HG02798 (cell line): Measurements from ENCODE around the gene SAE1.

Source experiments
- ATAC-seq: cut with Tn5 transposase; IDR thresholded peaks from one replicate; pipeline ENCODE4 v1.9.1; 2021; ENCODE audit warnings: mild to moderate bottlenecking; ENCODE audit not compliant: unreplicated experiment, poor library complexity

The SAE1 gene

GRCh38 chr19:47156861-47157430 lies 26.3 kb downstream of the SAE1 start:
- no peak for ATAC-seq

GRCh38 chr19:47157431-47158321 lies 27.0 kb downstream of the SAE1 start:
- ATAC-seq, result no peak

- no peak for ATAC-seq
Measured at GRCh38 chr19:47158367-47158791, 27.7 kb downstream of the SAE1 start.

- ATAC-seq, result no peak
Measured at GRCh38 chr19:47158879-47159503, 28.4 kb downstream of the SAE1 start.

GRCh38 chr19:47161876-47162489 lies 31.3 kb downstream of the SAE1 start:
- ATAC-seq, result no peak

GRCh38 chr19:47168065-47168464 lies 37.4 kb downstream of the SAE1 start:
- ATAC-seq, result no peak

GRCh38 chr19:47172666-47173455 lies 42.2 kb downstream of the SAE1 start:
- ATAC-seq, result no peak

GRCh38 chr19:47176071-47176626 lies 45.5 kb downstream of the SAE1 start:
- ATAC-seq, result no peak

- no peak for ATAC-seq
Measured at GRCh38 chr19:47176627-47177090, 46.0 kb downstream of the SAE1 start.

- no peak for ATAC-seq
Measured at GRCh38 chr19:47179653-47180310, 49.1 kb downstream of the SAE1 start.

GRCh38 chr19:47183601-47184000 lies 53.0 kb downstream of the SAE1 start:
- no peak for ATAC-seq

- peak; percentile 89 for ATAC-seq
Measured at GRCh38 chr19:47186446-47187334, 56.1 kb downstream of the SAE1 start.

- ATAC-seq, result no peak
Measured at GRCh38 chr19:47187335-47187655, 56.7 kb downstream of the SAE1 start.

GRCh38 chr19:47187797-47188196 lies 57.2 kb downstream of the SAE1 start:
- no peak for ATAC-seq

- no peak for ATAC-seq
Measured at GRCh38 chr19:47188507-47189033, 57.9 kb downstream of the SAE1 start.

- ATAC-seq, result no peak
Measured at GRCh38 chr19:47190167-47190727, 59.6 kb downstream of the SAE1 start.

- ATAC-seq, result no peak
Measured at GRCh38 chr19:47195434-47195833, 64.8 kb downstream of the SAE1 start.

- no peak for ATAC-seq
Measured at GRCh38 chr19:47197141-47197540, 66.5 kb downstream of the SAE1 start.
